Mesenchymal stem cell (in vitro differentiated cells and primary cell): ENCODE results near the gene PLLP.

Experiments
- DNase-seq: peaks from one replicate; pipeline ENCODE4 v3.0.0-alpha.2; 2013
- H2AFZ ChIP-seq: one replicate; pipeline ENCODE4 v1.6.1; 2013; ENCODE audit warnings: low read depth, mild to moderate bottlenecking, control low read depth, inconsistent platforms, low read length, moderate library complexity
- H2AK5ac ChIP-seq: 2 replicates; pipeline ENCODE4 v1.6.1; 2013; ENCODE audit warnings: low read length, moderate library complexity, mild to moderate bottlenecking, inconsistent platforms; ENCODE audit not compliant: severe bottlenecking
- H2BK120ac ChIP-seq: one replicate; pipeline ENCODE4 v1.6.1; 2013; ENCODE audit warnings: low read depth, mild to moderate bottlenecking, inconsistent platforms, low read length, moderate library complexity
- H2BK12ac ChIP-seq, 2 experiments: one replicate each; pipeline ENCODE4 v1.6.1; 2013; ENCODE audit warnings: inconsistent platforms in 2 of 2, low read length in 2 of 2, mild to moderate bottlenecking in 2 of 2, moderate library complexity in 2 of 2, control low read depth in 1 of 2
- H2BK15ac ChIP-seq: one replicate; pipeline ENCODE4 v1.6.1; 2013; ENCODE audit warnings: mild to moderate bottlenecking, low read depth, inconsistent platforms; ENCODE audit not compliant: poor library complexity, severe bottlenecking
- H2BK5ac ChIP-seq: 2 replicates; pipeline ENCODE4 v1.6.1; 2013; ENCODE audit warnings: low read depth, mild to moderate bottlenecking, low read length, control low read depth, inconsistent platforms; ENCODE audit not compliant: poor library complexity, severe bottlenecking
- H3K14ac ChIP-seq, 2 experiments: one replicate each; pipeline ENCODE4 v1.6.1; 2013; ENCODE audit warnings: inconsistent platforms in 2 of 2, low read length in 2 of 2, control low read depth in 1 of 2, mild to moderate bottlenecking in 1 of 2, moderate library complexity in 1 of 2
- H3K18ac ChIP-seq, 2 experiments: one replicate each; pipeline ENCODE4 v1.6.1; 2013; ENCODE audit warnings: inconsistent platforms in 2 of 2, low read length in 2 of 2, control low read depth in 1 of 2, low read depth in 1 of 2, mild to moderate bottlenecking in 1 of 2
- H3K23ac ChIP-seq, 2 experiments: one replicate each; pipeline ENCODE4 v1.6.1; 2013; ENCODE audit warnings: inconsistent platforms in 2 of 2, low read length in 2 of 2, mild to moderate bottlenecking in 2 of 2, moderate library complexity in 2 of 2, control low read depth in 1 of 2
- H3K27ac ChIP-seq: 2 replicates; pipeline ENCODE4 v1.5.1; 2013; ENCODE audit warnings: mild to moderate bottlenecking, moderate library complexity, low read length, control low read depth, inconsistent platforms; ENCODE audit not compliant: poor library complexity, severe bottlenecking
- H3K27me3 ChIP-seq, 2 experiments: 2 replicates each; pipeline versions ENCODE4 v1.6.1 to v1.7.0; 2013; ENCODE audit warnings: low read length in 2 of 2, mild to moderate bottlenecking in 2 of 2, moderate library complexity in 2 of 2, control low read depth in 1 of 2, inconsistent platforms in 1 of 2; ENCODE audit not compliant: control insufficient read depth in 1 of 2, insufficient read depth in 1 of 2
- H3K36me3 ChIP-seq, 2 experiments: 2 replicates each; pipeline versions ENCODE4 v1.6.1 to v1.7.0; 2013; ENCODE audit warnings: low read length in 2 of 2, control low read depth in 1 of 2, inconsistent platforms in 1 of 2, low read depth in 1 of 2, mild to moderate bottlenecking in 1 of 2; ENCODE audit not compliant: insufficient read depth in 2 of 2, control insufficient read depth in 1 of 2
- H3K4ac ChIP-seq, 2 experiments: one replicate each; pipeline ENCODE4 v1.6.1; 2013; ENCODE audit warnings: inconsistent platforms in 2 of 2, low read length in 2 of 2, mild to moderate bottlenecking in 2 of 2, moderate library complexity in 2 of 2, control low read depth in 1 of 2, low read depth in 1 of 2
- H3K4me1 ChIP-seq: 2 replicates; pipeline ENCODE4 v1.6.1; 2013; ENCODE audit warnings: low read depth, low read length, control low read depth; ENCODE audit not compliant: control insufficient read depth, insufficient read depth
- H3K4me2 ChIP-seq: 2 replicates; pipeline ENCODE4 v1.6.1; 2013; ENCODE audit warnings: low read length, mild to moderate bottlenecking, inconsistent platforms; ENCODE audit not compliant: poor library complexity, severe bottlenecking
- H3K4me3 ChIP-seq, 2 experiments: 2 replicates each; pipeline versions ENCODE4 v1.5.1 to v1.7.0; 2013; ENCODE audit warnings: low read length in 2 of 2, mild to moderate bottlenecking in 2 of 2, control low read depth in 1 of 2, low read depth in 1 of 2; ENCODE audit not compliant: insufficient read depth in 1 of 2
- H3K79me1 ChIP-seq: replicated peaks from 2 replicates; pipeline ENCODE4 v1.6.1; 2013; ENCODE audit warnings: mild to moderate bottlenecking, control low read depth, low read length, inconsistent platforms; ENCODE audit not compliant: poor library complexity, severe bottlenecking
- H3K9ac ChIP-seq: 2 replicates; pipeline ENCODE4 v1.7.0; 2013; ENCODE audit warnings: mild to moderate bottlenecking, low read length, moderate library complexity
- H3K9me3 ChIP-seq: 2 replicates; pipeline ENCODE4 v1.7.0; 2013; ENCODE audit warnings: mild to moderate bottlenecking, low read length; ENCODE audit not compliant: control insufficient read depth
- H4K8ac ChIP-seq: one replicate; pipeline ENCODE4 v1.6.1; 2013; ENCODE audit warnings: inconsistent platforms, mild to moderate bottlenecking, low read length, moderate library complexity
- H4K91ac ChIP-seq: one replicate; pipeline ENCODE4 v1.6.1; 2013; ENCODE audit warnings: mild to moderate bottlenecking, low read length, inconsistent platforms
- WGBS: methylation state at CpG from one replicate; pipeline ENCODE4 v1.1.7; 2013; ENCODE audit warnings: mixed read lengths; 5-methylcytosine and 5-hydroxymethylcytosine counted together

PLLP gene

GRCh38 chr16:57229079-57229478 is 55.4 kb downstream of the PLLP start:
- Histone ChIP-seq H2AFZ (no peak overlapping the region), H3K27me3 (no peaks in the 10 kb centered on the region), H3K36me3 (peaks cover 23 to 91% of the 10 kb centered on the region in 2 experiments), H3K4ac (no peak overlapping the region), H2AK5ac (no peak overlapping the region), H2BK15ac (no peak overlapping the region), H3K14ac (no peak overlapping the region), H3K23ac (no peak overlapping the region), H3K18ac (no peak overlapping the region), H3K79me1 (peaks cover 19% of the 10 kb centered on the region), H3K27ac (no peak overlapping the region), H3K4me3 (no peak overlapping the region), H4K8ac (no peak overlapping the region), H3K9me3 (no peaks in the 10 kb centered on the region), H2BK12ac (no peak overlapping the region), H2BK5ac (no peak overlapping the region), H3K4me1 (peaks cover 3% of the 10 kb centered on the region), H3K9ac (no peak overlapping the region), H4K91ac (no peak overlapping the region), H3K4me2 (no peak overlapping the region), H2BK120ac (no peak overlapping the region)
- WGBS, result no CpG with 5 or more reads among the region's 1 CpG
- DNase-seq, result no peak

- H3K23ac ChIP-seq, result no peak overlapping the region
- H3K9me3 ChIP-seq, result no peaks in the 10 kb centered on the region
- no peaks in the 10 kb centered on the region for H3K27me3 ChIP-seq
- H4K8ac ChIP-seq, result no peak overlapping the region
- peaks cover 16% of the 10 kb centered on the region for H3K79me1 ChIP-seq
- WGBS, result 96% methylated on average over 3 of the region's 4 CpGs
- H3K4me2 ChIP-seq, result no peak overlapping the region
- DNase-seq, result no peak
- H3K18ac ChIP-seq, result no peak overlapping the region
- no peak overlapping the region for H2BK120ac ChIP-seq
- peak overlapping the region; percentile 38 for H3K27ac ChIP-seq
- peaks cover 3% of the 10 kb centered on the region for H3K4me1 ChIP-seq
- no peak overlapping the region for H2BK12ac ChIP-seq
- H3K36me3 ChIP-seq, result peaks cover 24 to 91% of the 10 kb centered on the region in 2 experiments
- no peak overlapping the region for H3K4me3 ChIP-seq
- H3K9ac ChIP-seq, result peak overlapping the region; percentile 8
- no peak overlapping the region for H2BK15ac ChIP-seq
- H2BK5ac ChIP-seq, result no peak overlapping the region
- no peak overlapping the region for H2AK5ac ChIP-seq
- no peak overlapping the region for H3K14ac ChIP-seq
- H4K91ac ChIP-seq, result no peak overlapping the region
- no peak overlapping the region for H3K4ac ChIP-seq
- no peak overlapping the region for H2AFZ ChIP-seq
Measured at GRCh38 chr16:57226701-57227621, 57.5 kb downstream of the PLLP start.

GRCh38 chr16:57225978-57226377 is 58.5 kb downstream of the PLLP start:
- no peak overlapping the region for H3K27ac ChIP-seq
- no peak overlapping the region for H2BK12ac ChIP-seq
- no peak overlapping the region for H2AFZ ChIP-seq
- H2BK120ac ChIP-seq, result no peak overlapping the region
- H3K9ac ChIP-seq, result no peak overlapping the region
- H3K14ac ChIP-seq, result no peak overlapping the region
- H3K36me3 ChIP-seq, result peaks cover 26 to 91% of the 10 kb centered on the region in 2 experiments
- H3K4me3 ChIP-seq, result no peak overlapping the region
- H4K91ac ChIP-seq, result no peak overlapping the region
- no peak overlapping the region for H2BK15ac ChIP-seq
- H3K79me1 ChIP-seq, result peaks cover 18% of the 10 kb centered on the region
- over 99% methylated on average over 4 of the region's 7 CpGs for WGBS
- no peak overlapping the region for H4K8ac ChIP-seq
- no peaks in the 10 kb centered on the region for H3K27me3 ChIP-seq
- no peaks in the 10 kb centered on the region for H3K9me3 ChIP-seq
- no peak overlapping the region for H3K23ac ChIP-seq
- no peak overlapping the region for H2AK5ac ChIP-seq
- H3K4me2 ChIP-seq, result no peak overlapping the region
- no peak overlapping the region for H3K18ac ChIP-seq
- H3K4ac ChIP-seq, result no peak overlapping the region
- H3K4me1 ChIP-seq, result peaks cover 3% of the 10 kb centered on the region
- no peak for DNase-seq
- no peak overlapping the region for H2BK5ac ChIP-seq

- Histone ChIP-seq H3K4me2 (no peak overlapping the region), H3K14ac (no peak overlapping the region), H2BK15ac (no peak overlapping the region), H3K9me3 (peaks cover 3% of the 10 kb centered on the region), H2BK120ac (no peak overlapping the region), H3K27me3 (no peaks in the 10 kb centered on the region), H2BK5ac (no peak overlapping the region), H4K8ac (no peak overlapping the region), H3K23ac (no peak overlapping the region), H3K36me3 (peaks cover 24 to 91% of the 10 kb centered on the region in 2 experiments), H3K9ac (no peak overlapping the region), H3K4me3 (no peak overlapping the region), H3K27ac (no peak overlapping the region), H2AK5ac (no peak overlapping the region), H2AFZ (no peak overlapping the region), H3K18ac (no peak overlapping the region), H4K91ac (no peak overlapping the region), H3K4ac (no peak overlapping the region), H3K79me1 (peaks cover 24% of the 10 kb centered on the region), H3K4me1 (peaks cover 3% of the 10 kb centered on the region), H2BK12ac (no peak overlapping the region)
- 95% methylated on average over 6 of the region's 6 CpGs for WGBS
- no peak for DNase-seq
Measured at GRCh38 chr16:57224651-57225335, 59.7 kb downstream of the PLLP start.
